Measurements from ENCODE around the gene TMA16. TPM values are rescaled to one million over a fixed set of nuclear protein-coding genes. Genes with fewer than 3 reads are reported as not detected.
"Not testable (repeated sequence)": the region's sequence is repeated elsewhere in the genome, so short reads cannot be mapped to it uniquely, and the experiment has no call there.

The TMA16 gene
- total RNA-seq, result 7.6 TPM

GRCh38 chr4:163494360-163495241, at the start of gene TMA16:
Gene TMA16, plus strand, starts transcription at chr4:163494690. Its CDS starts 112 bp downstream, at chr4:163494802.
- no peaks in the 10 kb centered on the region for H3K9me3 ChIP-seq (ENCODE audit: low read depth, low read length)
- H3K27me3 ChIP-seq (ENCODE audit: insufficient read depth, low read length), result no peaks in the 10 kb centered on the region
- peak within 1 kb of the TSS; percentile 75 for H3K4me3 ChIP-seq (ENCODE audit: low read length)
- peaks cover 21% of the 10 kb centered on the region for H3K4me1 ChIP-seq (ENCODE audit: insufficient read depth, low read length)

- H3K9me3 ChIP-seq (ENCODE audit: low read depth, low read length); H3K4me3 ChIP-seq (ENCODE audit: low read length); H3K27me3 ChIP-seq (ENCODE audit: insufficient read depth, low read length); H3K4me1 ChIP-seq (ENCODE audit: insufficient read depth, low read length): not testable (repeated sequence)
Measured at GRCh38 chr4:163447023-163447422, 47.5 kb upstream of the TMA16 start.

GRCh38 chr4:163447481-163447880, 47.0 kb upstream of the TMA16 start:
- no peaks in the 10 kb centered on the region for H3K27me3 ChIP-seq (ENCODE audit: insufficient read depth, low read length)
- no peak overlapping the region for H3K4me3 ChIP-seq (ENCODE audit: low read length)
- H3K4me1 ChIP-seq (ENCODE audit: insufficient read depth, low read length), result no peaks in the 10 kb centered on the region
- no peaks in the 10 kb centered on the region for H3K9me3 ChIP-seq (ENCODE audit: low read depth, low read length)

- Histone ChIP-seq H3K9me3 (ENCODE audit: low read depth, low read length) (no peaks in the 10 kb centered on the region), H3K27me3 (ENCODE audit: insufficient read depth, low read length) (no peaks in the 10 kb centered on the region), H3K4me1 (ENCODE audit: insufficient read depth, low read length) (no peaks in the 10 kb centered on the region), H3K4me3 (ENCODE audit: low read length) (no peak overlapping the region)
Measured at GRCh38 chr4:163448540-163449203, 45.8 kb upstream of the TMA16 start.

GRCh38 chr4:163462556-163462955, 31.9 kb upstream of the TMA16 start:
- no peaks in the 10 kb centered on the region for H3K4me1 ChIP-seq (ENCODE audit: insufficient read depth, low read length)
- no peak overlapping the region for H3K4me3 ChIP-seq (ENCODE audit: low read length)
- H3K27me3 ChIP-seq (ENCODE audit: insufficient read depth, low read length), result peaks cover 10% of the 10 kb centered on the region
- H3K9me3 ChIP-seq (ENCODE audit: low read depth, low read length), result no peaks in the 10 kb centered on the region

- H3K27me3 ChIP-seq (ENCODE audit: insufficient read depth, low read length), result peaks cover 10% of the 10 kb centered on the region
- no peaks in the 10 kb centered on the region for H3K9me3 ChIP-seq (ENCODE audit: low read depth, low read length)
- peaks cover 6% of the 10 kb centered on the region for H3K4me1 ChIP-seq (ENCODE audit: insufficient read depth, low read length)
- no peak overlapping the region for H3K4me3 ChIP-seq (ENCODE audit: low read length)
Measured at GRCh38 chr4:163467082-163467770, 27.3 kb upstream of the TMA16 start.

- H3K9me3 ChIP-seq (ENCODE audit: low read depth, low read length), result no peaks in the 10 kb centered on the region
Measured at GRCh38 chr4:163470391-163470790, 24.1 kb upstream of the TMA16 start.

GRCh38 chr4:163473130-163473529, 21.4 kb upstream of the TMA16 start:
- Histone ChIP-seq H3K9me3 (ENCODE audit: low read depth, low read length) (no peaks in the 10 kb centered on the region), H3K4me1 (ENCODE audit: insufficient read depth, low read length) (peaks cover 6% of the 10 kb centered on the region), H3K27me3 (ENCODE audit: insufficient read depth, low read length) (peaks cover 6% of the 10 kb centered on the region), H3K4me3 (ENCODE audit: low read length) (no peak overlapping the region)

More at GRCh38 chr4:163470391-163470790, 24.1 kb upstream of the TMA16 start:
- Histone ChIP-seq H3K27me3 (ENCODE audit: insufficient read depth, low read length) (peaks cover 2% of the 10 kb centered on the region), H3K4me1 (ENCODE audit: insufficient read depth, low read length) (peaks cover 6% of the 10 kb centered on the region), H3K4me3 (ENCODE audit: low read length) (no peak overlapping the region)

GRCh38 chr4:163473576-163473975, 20.9 kb upstream of the TMA16 start, which contains the start of gene TKTL2:
Gene TKTL2, minus strand, starts transcription at chr4:163473754. Its CDS starts 20 bp downstream, at chr4:163473734.
- Histone ChIP-seq H3K27me3 (ENCODE audit: insufficient read depth, low read length) (peaks cover 6% of the 10 kb centered on the region), H3K4me1 (ENCODE audit: insufficient read depth, low read length) (peaks cover 6% of the 10 kb centered on the region), H3K9me3 (ENCODE audit: low read depth, low read length) (no peaks in the 10 kb centered on the region), H3K4me3 (ENCODE audit: low read length) (no peak within 1 kb of the TSS)

- no peak overlapping the region for H3K4me3 ChIP-seq (ENCODE audit: low read length)
- peaks cover 6% of the 10 kb centered on the region for H3K27me3 ChIP-seq (ENCODE audit: insufficient read depth, low read length)
- H3K4me1 ChIP-seq (ENCODE audit: insufficient read depth, low read length), result peaks cover 6% of the 10 kb centered on the region
- no peaks in the 10 kb centered on the region for H3K9me3 ChIP-seq (ENCODE audit: low read depth, low read length)
Measured at GRCh38 chr4:163474027-163474426, 20.5 kb upstream of the TMA16 start.

GRCh38 chr4:163476761-163477438, 17.6 kb upstream of the TMA16 start:
- peaks cover 4% of the 10 kb centered on the region for H3K27me3 ChIP-seq (ENCODE audit: insufficient read depth, low read length)
- no peaks in the 10 kb centered on the region for H3K4me1 ChIP-seq (ENCODE audit: insufficient read depth, low read length)
- no peak overlapping the region for H3K4me3 ChIP-seq (ENCODE audit: low read length)
- H3K9me3 ChIP-seq (ENCODE audit: low read depth, low read length), result no peaks in the 10 kb centered on the region

- H3K4me1 ChIP-seq (ENCODE audit: insufficient read depth, low read length), result peaks cover 17% of the 10 kb centered on the region
- no peaks in the 10 kb centered on the region for H3K27me3 ChIP-seq (ENCODE audit: insufficient read depth, low read length)
- H3K4me3 ChIP-seq (ENCODE audit: low read length), result no peak overlapping the region
- H3K9me3 ChIP-seq (ENCODE audit: low read depth, low read length), result no peaks in the 10 kb centered on the region
Measured at GRCh38 chr4:163482190-163482589, 12.3 kb upstream of the TMA16 start.

- Histone ChIP-seq H3K4me1 (ENCODE audit: insufficient read depth, low read length) (peaks cover 17% of the 10 kb centered on the region), H3K4me3 (ENCODE audit: low read length) (no peak overlapping the region), H3K9me3 (ENCODE audit: low read depth, low read length) (no peaks in the 10 kb centered on the region), H3K27me3 (ENCODE audit: insufficient read depth, low read length) (no peaks in the 10 kb centered on the region)
Measured at GRCh38 chr4:163484906-163485305, 9.6 kb upstream of the TMA16 start.

- peaks cover 17% of the 10 kb centered on the region for H3K4me1 ChIP-seq (ENCODE audit: insufficient read depth, low read length)
- H3K9me3 ChIP-seq (ENCODE audit: low read depth, low read length), result no peaks in the 10 kb centered on the region
- H3K27me3 ChIP-seq (ENCODE audit: insufficient read depth, low read length), result no peaks in the 10 kb centered on the region
- H3K4me3 ChIP-seq (ENCODE audit: low read length), result no peak overlapping the region
Measured at GRCh38 chr4:163485589-163485988, 8.9 kb upstream of the TMA16 start.

Measured in mononuclear cell (primary cell).